ENCODE measurements around the gene CCDC169.

- TF ChIP-seq CTCF (conservative IDR thresholded peaks at IDR 0.05) = no peak
- TF ChIP-seq ZFX (IDR thresholded peaks at IDR 0.05) = no peak
These were observed 105.4 kb downstream of the CCDC169 start for GRCh38 chr13:36192166-36192565.

Measured in C4-2B (cell line).